Neural progenitor cell (in vitro differentiated cells): ENCODE data around the gene GAREM2.

Experiments
- CTCF ChIP-seq: fragments of 200-600 bp; sonication (generic); IDR thresholded peaks from 2 replicates; pipeline ENCODE4 v1.5.1; 2017; ENCODE audit warnings: antibody characterized with exemption, mild to moderate bottlenecking
- EZH2 ChIP-seq: fragments of 200-600 bp; sonication (generic); IDR thresholded peaks from 2 replicates; pipeline ENCODE4 v1.6.1; 2017; ENCODE audit warnings: antibody characterized with exemption, mild to moderate bottlenecking, moderate library complexity

DNA sequence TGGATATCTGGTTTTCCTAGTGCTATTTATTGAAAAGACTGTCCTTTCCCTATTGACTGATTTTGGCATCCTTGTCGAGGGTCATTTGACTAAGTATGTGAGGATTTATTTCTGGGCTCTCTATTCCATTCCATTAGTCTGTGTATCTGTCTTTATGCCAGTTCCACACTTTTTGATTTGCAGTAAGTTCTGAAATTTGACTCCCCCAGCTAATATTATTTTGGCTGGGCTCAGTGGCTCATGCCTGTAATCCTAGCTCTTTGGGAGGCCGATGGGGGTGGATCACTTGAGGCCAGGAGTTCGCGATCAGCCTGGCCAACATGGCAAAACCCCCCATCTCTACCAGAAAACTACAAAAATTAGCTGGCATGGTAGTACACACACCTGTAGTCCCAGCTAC is 46.8 kb upstream of the GAREM2 start:
- TF ChIP-seq CTCF (no peak), EZH2 (no peak)
